ENCODE data around the gene BRD1. TPM values are rescaled to one million over a fixed set of nuclear protein-coding genes. Genes with fewer than 3 reads are reported as not detected.

BRD1 gene
- total RNA-seq, 1 experiment from 2014 or later = 19.1 TPM

DNA sequence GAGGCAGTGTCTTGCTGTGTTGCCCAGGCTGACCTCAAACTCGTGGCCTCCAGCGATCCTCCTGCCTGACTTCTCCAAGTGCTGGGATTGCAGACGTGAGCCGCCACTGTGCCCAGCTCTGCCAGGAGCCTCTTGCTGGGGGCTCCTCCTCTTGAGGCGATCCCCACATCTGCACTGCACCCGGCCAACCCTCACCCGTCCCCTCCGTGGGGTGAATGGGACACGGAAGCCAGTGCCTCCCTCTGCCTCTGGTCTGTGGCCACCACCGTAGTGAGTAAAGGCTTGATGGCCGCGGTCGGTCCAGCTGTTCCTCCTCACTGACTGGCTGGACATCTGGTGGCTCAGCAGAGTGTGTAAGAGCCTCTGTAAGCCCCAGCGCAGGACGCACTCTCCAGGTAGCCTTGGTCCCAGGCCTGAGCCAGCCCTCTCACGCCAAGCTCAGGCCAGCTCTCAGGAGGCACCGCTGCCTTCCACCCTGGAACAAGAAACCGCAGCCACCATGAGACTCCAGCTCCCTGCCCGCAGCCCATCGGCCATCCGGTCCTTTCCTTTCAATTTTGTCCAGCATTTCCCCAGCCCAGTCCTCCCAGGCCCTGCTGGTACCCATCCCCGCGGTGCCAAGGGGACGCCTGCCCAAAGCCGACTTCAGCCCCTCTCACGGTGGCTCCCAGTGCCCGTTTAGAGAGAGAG lies 100.3 kb downstream of the BRD1 start:
- Histone ChIP-seq H3K9ac (ENCODE audit: low read length) (no peak overlapping the region), H3K9me2 (replicated peaks; ENCODE audit: low read length) (no peaks in the 10 kb centered on the region), H3K36me3 (ENCODE audit: low read depth, low read length) (no peaks in the 10 kb centered on the region), H3K4me2 (ENCODE audit: low read length) (no peak overlapping the region), H3K27me3 (ENCODE audit: low read length) (peaks cover 82% of the 10 kb centered on the region), H3K79me2 (ENCODE audit: low read length) (no peaks in the 10 kb centered on the region), H3K9me3 (ENCODE audit: low read length) (no peaks in the 10 kb centered on the region), H3K4me1 (ENCODE audit: insufficient read depth, low read length) (peaks cover 4% of the 10 kb centered on the region; the same call in 1 of the 2 replicates), H3F3A (ENCODE audit: low read length, unreplicated experiment) (no peaks in the 10 kb centered on the region), H4K20me1 (ENCODE audit: low read length) (no peaks in the 10 kb centered on the region), H3K4me3 (ENCODE audit: low read length) (no peak overlapping the region), H3K27ac (ENCODE audit: low read length) (no peak overlapping the region), H2AFZ (ENCODE audit: low read length) (no peak overlapping the region)
- intact Hi-C loops (cut with micrococcal nuclease) = no loop called here
- DNase-seq (no peak), ATAC-seq (no peak)
- ChIA-PET CTCF (no interaction called here), POLR2A (ENCODE audit: unreplicated experiment) (no interaction called here)
- no TSS peak for BruUV-seq (replicated peaks)
- TF ChIP-seq EZH2phosphoT487 (IDR thresholded peaks at IDR 0.05; ENCODE audit: borderline replicate concordance, low read length) = no peak
- no peak for TF ChIP-seq CTCF (conservative IDR thresholded peaks at IDR 0.05; ENCODE audit: low read depth, low read length)
- no peak for TF ChIP-seq EZH2 (IDR thresholded peaks at IDR 0.05; ENCODE audit: low read length, unreplicated experiment)

GRCh38 chr22:49726701-49727101 lies 101.0 kb downstream of the BRD1 start:
- Histone ChIP-seq H3K4me1 (ENCODE audit: insufficient read depth, low read length) (peaks cover 4% of the 10 kb centered on the region; the same call in 1 of the 2 replicates), H3K9ac (ENCODE audit: low read length) (no peak overlapping the region), H3K4me3 (ENCODE audit: low read length) (no peak overlapping the region), H3K79me2 (ENCODE audit: low read length) (no peaks in the 10 kb centered on the region), H3K36me3 (ENCODE audit: low read depth, low read length) (no peaks in the 10 kb centered on the region), H3K27me3 (ENCODE audit: low read length) (peaks cover 77% of the 10 kb centered on the region), H3K27ac (ENCODE audit: low read length) (no peak overlapping the region), H3K9me2 (replicated peaks; ENCODE audit: low read length) (no peaks in the 10 kb centered on the region), H2AFZ (ENCODE audit: low read length) (no peak overlapping the region), H3K4me2 (ENCODE audit: low read length) (no peak overlapping the region), H3F3A (ENCODE audit: low read length, unreplicated experiment) (no peaks in the 10 kb centered on the region), H3K9me3 (ENCODE audit: low read length) (no peaks in the 10 kb centered on the region), H4K20me1 (ENCODE audit: low read length) (no peaks in the 10 kb centered on the region)
- no peak for ATAC-seq
- TF ChIP-seq EZH2phosphoT487 (IDR thresholded peaks at IDR 0.05; ENCODE audit: borderline replicate concordance, low read length) (no peak), EZH2 (IDR thresholded peaks at IDR 0.05; ENCODE audit: low read length, unreplicated experiment) (no peak), CTCF (conservative IDR thresholded peaks at IDR 0.05; ENCODE audit: low read depth, low read length) (no peak)
- intact Hi-C loops (cut with micrococcal nuclease) = no loop called here
- ChIA-PET CTCF (no interaction called here), POLR2A (ENCODE audit: unreplicated experiment) (no interaction called here)
- BruUV-seq (replicated peaks) = no TSS peak
- DNase-seq = no peak

- ChIA-PET CTCF (no interaction called here), POLR2A (ENCODE audit: unreplicated experiment) (no interaction called here)
- ATAC-seq (no peak), DNase-seq (no peak)
- Histone ChIP-seq H4K20me1 (ENCODE audit: low read length) (no peaks in the 10 kb centered on the region), H3K27me3 (ENCODE audit: low read length) (peaks cover 73% of the 10 kb centered on the region), H3K4me3 (ENCODE audit: low read length) (no peak overlapping the region), H3K4me1 (ENCODE audit: insufficient read depth, low read length) (peaks cover 4% of the 10 kb centered on the region; the same call in 1 of the 2 replicates), H3K9ac (ENCODE audit: low read length) (no peak overlapping the region), H2AFZ (ENCODE audit: low read length) (no peak overlapping the region), H3K4me2 (ENCODE audit: low read length) (no peak overlapping the region), H3K9me2 (replicated peaks; ENCODE audit: low read length) (no peaks in the 10 kb centered on the region), H3K36me3 (ENCODE audit: low read depth, low read length) (no peaks in the 10 kb centered on the region), H3K9me3 (ENCODE audit: low read length) (no peaks in the 10 kb centered on the region), H3K27ac (ENCODE audit: low read length) (no peak overlapping the region), H3F3A (ENCODE audit: low read length, unreplicated experiment) (no peaks in the 10 kb centered on the region), H3K79me2 (ENCODE audit: low read length) (no peaks in the 10 kb centered on the region)
- BruUV-seq (replicated peaks) = no TSS peak
- TF ChIP-seq EZH2 (IDR thresholded peaks at IDR 0.05; ENCODE audit: low read length, unreplicated experiment) (no peak), CTCF (conservative IDR thresholded peaks at IDR 0.05; ENCODE audit: low read depth, low read length) (no peak), EZH2phosphoT487 (IDR thresholded peaks at IDR 0.05; ENCODE audit: borderline replicate concordance, low read length) (no peak)
- intact Hi-C loops (cut with micrococcal nuclease) = no loop called here
Measured at GRCh38 chr22:49726022-49726681, 101.5 kb downstream of the BRD1 start.
